PC-9 (cell line): ENCODE data around the gene CFAP141. TPM values are rescaled to one million over a fixed set of nuclear protein-coding genes. Genes with fewer than 3 reads are reported as not detected.

ENCODE experiments used
- BruUV-seq: library from RNA; stranded (reverse); fragments of 400-500 nt; replicated peaks from 2 replicates; lab custom pipeline; 2021; lab: Mats Ljungman, UMichigan
- CTCF ChIA-PET: fragments of 300-600 bp; sonication (Branson Sonifier 250); formaldehyde crosslinking; loops from one replicate; lab custom pipeline; 2022; ENCODE audit warnings: antibody characterized with exemption; lab: Charles Lee
- POLR2A ChIA-PET: fragments of 300-600 bp; sonication (Branson Sonifier 250); formaldehyde crosslinking; loops from one replicate; lab custom pipeline; 2022; ENCODE audit warnings: antibody characterized with exemption; ENCODE audit not compliant: unreplicated experiment; lab: Charles Lee
- DNase-seq, 2 experiments: peaks; one replicate each; pipeline versions ENCODE4 v3.0.0 to v3.0.0-alpha.2; 2015 to 2022; ENCODE audit warnings: mixed read lengths in 1 of 2
- H2AFZ ChIP-seq: fragments of 200-600 bp; sonication (generic); 2 replicates; pipeline ENCODE4 v1.8.1; 2017; ENCODE audit warnings: antibody characterized with exemption
- H3F3A ChIP-seq: fragments of 200-600 bp; sonication (generic); 2 replicates; pipeline ENCODE4 v1.8.1; 2017; ENCODE audit warnings: antibody characterized with exemption, mild to moderate bottlenecking, low read depth; ENCODE audit not compliant: insufficient read depth
- H3K27ac ChIP-seq: fragments of 200-600 bp; sonication (generic); 2 replicates; pipeline ENCODE4 v1.6.1; 2016; ENCODE audit warnings: mixed run types
- H3K27me3 ChIP-seq: fragments of 200-600 bp; sonication (generic); 2 replicates; pipeline ENCODE4 v1.6.1; 2016; ENCODE audit warnings: low read depth, mixed run types; ENCODE audit not compliant: insufficient read depth
- H3K36me3 ChIP-seq: fragments of 200-600 bp; sonication (generic); 2 replicates; pipeline ENCODE4 v1.6.1; 2016; ENCODE audit warnings: low read depth, mixed run types
- H3K4me1 ChIP-seq: fragments of 200-600 bp; sonication (generic); replicated peaks from 2 replicates; pipeline ENCODE4 v1.6.1; 2016; ENCODE audit warnings: mixed run types; ENCODE audit not compliant: insufficient read depth
- H3K4me2 ChIP-seq: fragments of 200-600 bp; sonication (generic); 2 replicates; pipeline ENCODE4 v1.6.1; 2017; ENCODE audit warnings: mixed run types
- H3K4me3 ChIP-seq: fragments of 200-600 bp; sonication (generic); 2 replicates; pipeline ENCODE4 v1.6.1; 2016; ENCODE audit warnings: mixed run types
- H3K79me2 ChIP-seq: fragments of 200-600 bp; sonication (generic); 2 replicates; pipeline ENCODE4 v1.6.1; 2017; ENCODE audit warnings: low read depth, mixed run types
- H3K9me2 ChIP-seq: fragments of 200-600 bp; sonication (generic); 2 replicates; pipeline ENCODE4 v1.8.1; 2017; ENCODE audit warnings: mild to moderate bottlenecking; ENCODE audit not compliant: insufficient read depth
- H3K9me3 ChIP-seq: fragments of 200-600 bp; sonication (generic); 2 replicates; pipeline ENCODE4 v1.8.1; 2016; ENCODE audit warnings: low read depth; ENCODE audit not compliant: insufficient read depth
- H4K20me1 ChIP-seq: fragments of 200-600 bp; sonication (generic); 2 replicates; pipeline ENCODE4 v1.8.1; 2017; ENCODE audit not compliant: insufficient read depth
- EZH2 ChIP-seq: fragments of 200-600 bp; sonication (generic); IDR thresholded peaks from 2 replicates; pipeline ENCODE4 v1.8.0; 2017; ENCODE audit warnings: antibody characterized with exemption, low read depth
- intact Hi-C: fragments of 100-400 bp; cut with micrococcal nuclease; formaldehyde crosslinking; loops from one replicate; pipeline ENCODE4 v1.10.0; 2022; ENCODE audit not compliant: unreplicated experiment
- total RNA-seq: library from RNA; stranded (reverse); gene quantifications from 2 replicates; pipeline ENCODE4 v1.2.3, GENCODE V29; 2021
- TF ChIP-seq, protein P1 (sequence below): fragments of 200-600 bp; sonication (generic); conservative IDR thresholded peaks from 2 replicates; pipeline ENCODE4 v1.6.1; 2017; ENCODE audit warnings: mixed run types, antibody characterized with exemption, mild to moderate bottlenecking, moderate library complexity

Gene CFAP141
- total RNA-seq, 1 experiment from 2014 or later = not detected

DNA sequence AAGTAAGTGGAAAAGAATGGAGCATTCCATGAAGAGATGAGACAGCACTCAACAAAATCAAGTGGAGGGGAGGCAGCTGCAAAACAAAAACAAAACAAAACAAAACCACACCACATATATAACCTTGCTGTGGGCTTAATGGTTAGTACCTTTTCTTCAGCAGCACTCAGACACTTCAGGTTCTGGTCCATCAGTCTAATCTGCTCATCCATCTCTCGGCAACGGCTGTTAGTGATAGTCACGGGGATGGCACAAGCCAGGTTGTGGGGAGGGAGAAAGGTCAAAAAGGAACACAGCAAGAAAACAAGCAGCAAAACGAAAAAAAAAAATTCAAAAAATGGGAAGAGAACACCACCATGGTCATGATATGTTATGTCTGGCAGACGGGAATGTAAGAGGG, 34.3 kb downstream of the CFAP141 start:
- Histone ChIP-seq H3K27me3 (no peaks in the 10 kb centered on the region), H3F3A (peaks cover 22% of the 10 kb centered on the region; the same call in 1 of the 2 replicates), H3K36me3 (peaks cover 68% of the 10 kb centered on the region), H3K9me2 (no peaks in the 10 kb centered on the region), H3K27ac (no peak overlapping the region), H3K4me1 (no peaks in the 10 kb centered on the region), H3K4me3 (no peak overlapping the region), H3K9me3 (no peaks in the 10 kb centered on the region), H3K79me2 (peaks cover 30% of the 10 kb centered on the region), H2AFZ (no peak overlapping the region), H4K20me1 (peaks cover 45% of the 10 kb centered on the region), H3K4me2 (no peak overlapping the region)
- DNase-seq = no peak
- BruUV-seq = no TSS peak
- ChIA-PET POLR2A (no interaction called here), CTCF (no interaction called here)
- intact Hi-C loops = no loop called here
- TF ChIP-seq, protein P1, sequence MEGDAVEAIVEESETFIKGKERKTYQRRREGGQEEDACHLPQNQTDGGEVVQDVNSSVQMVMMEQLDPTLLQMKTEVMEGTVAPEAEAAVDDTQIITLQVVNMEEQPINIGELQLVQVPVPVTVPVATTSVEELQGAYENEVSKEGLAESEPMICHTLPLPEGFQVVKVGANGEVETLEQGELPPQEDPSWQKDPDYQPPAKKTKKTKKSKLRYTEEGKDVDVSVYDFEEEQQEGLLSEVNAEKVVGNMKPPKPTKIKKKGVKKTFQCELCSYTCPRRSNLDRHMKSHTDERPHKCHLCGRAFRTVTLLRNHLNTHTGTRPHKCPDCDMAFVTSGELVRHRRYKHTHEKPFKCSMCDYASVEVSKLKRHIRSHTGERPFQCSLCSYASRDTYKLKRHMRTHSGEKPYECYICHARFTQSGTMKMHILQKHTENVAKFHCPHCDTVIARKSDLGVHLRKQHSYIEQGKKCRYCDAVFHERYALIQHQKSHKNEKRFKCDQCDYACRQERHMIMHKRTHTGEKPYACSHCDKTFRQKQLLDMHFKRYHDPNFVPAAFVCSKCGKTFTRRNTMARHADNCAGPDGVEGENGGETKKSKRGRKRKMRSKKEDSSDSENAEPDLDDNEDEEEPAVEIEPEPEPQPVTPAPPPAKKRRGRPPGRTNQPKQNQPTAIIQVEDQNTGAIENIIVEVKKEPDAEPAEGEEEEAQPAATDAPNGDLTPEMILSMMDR = no peak
- no peak for TF ChIP-seq EZH2

DNA sequence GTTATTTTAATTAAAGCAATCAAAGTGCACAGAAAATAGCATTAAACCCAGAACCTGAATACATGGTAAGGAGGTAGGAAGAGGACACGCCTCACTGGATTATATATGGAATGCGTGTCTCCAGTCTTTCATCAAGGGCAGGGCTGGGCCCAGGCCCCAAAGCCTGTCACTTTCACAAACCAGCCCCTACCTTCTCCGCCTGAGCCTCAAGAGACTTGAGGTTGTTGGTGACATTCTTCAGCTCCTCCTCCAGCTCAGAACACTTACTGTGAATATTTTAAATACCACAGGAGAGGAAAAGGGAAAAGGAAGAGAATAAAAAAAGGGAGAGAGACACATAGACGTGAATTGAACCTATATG, 34.9 kb downstream of the CFAP141 start:
- Histone ChIP-seq H3K79me2 (peaks cover 25% of the 10 kb centered on the region), H2AFZ (no peak overlapping the region), H3K4me1 (no peaks in the 10 kb centered on the region), H3K27me3 (no peaks in the 10 kb centered on the region), H3K36me3 (peaks cover 71% of the 10 kb centered on the region), H3K9me3 (no peaks in the 10 kb centered on the region), H4K20me1 (peaks cover 39% of the 10 kb centered on the region), H3K4me3 (no peak overlapping the region), H3K27ac (no peak overlapping the region), H3K4me2 (no peak overlapping the region), H3F3A (peaks cover 22% of the 10 kb centered on the region; the same call in 1 of the 2 replicates), H3K9me2 (no peaks in the 10 kb centered on the region)
- BruUV-seq = no TSS peak
- POLR2A ChIA-PET = interaction anchor here (0.6 to 0.7 kb wide), 2 partner anchors 202 to 441 kb away, joined by 6 to 7 read pairs; no protein-coding TSS in a partner anchor
- no peak for DNase-seq
- intact Hi-C loops = no loop called here
- CTCF ChIA-PET = no interaction called here
- TF ChIP-seq EZH2 = no peak
- TF ChIP-seq, protein P1 = no peak

GRCh38 chr1:154170547-154171222, 35.4 kb downstream of the CFAP141 start:
- Histone ChIP-seq H3K36me3 (peaks cover 74% of the 10 kb centered on the region), H3K27me3 (no peaks in the 10 kb centered on the region), H3K4me1 (no peaks in the 10 kb centered on the region), H3K9me2 (no peaks in the 10 kb centered on the region), H3F3A (peaks cover 22% of the 10 kb centered on the region; the same call in 1 of the 2 replicates), H2AFZ (no peak overlapping the region), H3K4me2 (no peak overlapping the region), H3K9me3 (no peaks in the 10 kb centered on the region), H3K79me2 (peaks cover 20% of the 10 kb centered on the region), H4K20me1 (peaks cover 33% of the 10 kb centered on the region), H3K27ac (no peak overlapping the region), H3K4me3 (no peak overlapping the region)
- intact Hi-C loops = no loop called here
- ChIA-PET POLR2A (interaction anchor here (0.6 to 0.7 kb wide), 2 partner anchors 202 to 441 kb away, joined by 6 to 7 read pairs; no protein-coding TSS in a partner anchor), CTCF (no interaction called here)
- no TSS peak for BruUV-seq
- TF ChIP-seq EZH2 = no peak
- TF ChIP-seq, protein P1 = no peak
- no peak for DNase-seq
